Lower lobe of right lung (tissue), 2 donors: Measurements from ENCODE around the gene CLCN7. TPM values are rescaled to one million over a fixed set of nuclear protein-coding genes. Genes with fewer than 3 reads are reported as not detected.

Source experiments
- ATAC-seq, 2 donors: fragments of 200-7000 bp; cut with Tn5 transposase; one replicate each; pipeline ENCODE4 v1.9.1; 2020 to 2022; ENCODE audit warnings: mild to moderate bottlenecking in 2 of 2, moderate library complexity in 2 of 2
- DNase-seq: peaks from one replicate; pipeline ENCODE4 v3.0.0-alpha.2; 2020
- H3K27ac ChIP-seq: fragments of 200-600 bp; one replicate; pipeline ENCODE4 v1.8.0; 2022
- H3K27me3 ChIP-seq: fragments of 200-600 bp; one replicate; pipeline ENCODE4 v1.8.0; 2022; ENCODE audit warnings: low read depth
- H3K36me3 ChIP-seq: fragments of 200-600 bp; one replicate; pipeline ENCODE4 v1.8.0; 2022; ENCODE audit warnings: mild to moderate bottlenecking
- H3K4me1 ChIP-seq: fragments of 200-600 bp; one replicate; pipeline ENCODE4 v1.8.0; 2022
- H3K4me3 ChIP-seq: fragments of 200-600 bp; one replicate; pipeline ENCODE4 v1.8.0; 2022; ENCODE audit warnings: mild to moderate bottlenecking
- H3K9me3 ChIP-seq: fragments of 200-600 bp; one replicate; pipeline ENCODE4 v1.8.0; 2022
- intact Hi-C: fragments of 100-400 bp; cut with DNase I; formaldehyde crosslinking; loops from one replicate; pipeline ENCODE4 v1.11.0; 2022
- total RNA-seq: library from RNA; stranded (reverse); fragmentation: NEBNext Ultra II Directional; extraction: Animal tissue kit (Norgen Biotek cat#: 25700); gene quantifications from one replicate; pipeline ENCODE4 v1.2.1, GENCODE V29; 2021
- TF ChIP-seq, protein P1 (sequence below): fragments of 200-600 bp; IDR thresholded peaks from one replicate; pipeline ENCODE4 v1.8.0; 2022; ENCODE audit warnings: antibody characterized with exemption, mild to moderate bottlenecking
- donor health status: DM: no; HTN: yes; CAD: no; lungs with severe emphysema.

CLCN7 gene
- total RNA-seq, 1 donor from 2014 or later, result 146 TPM

DNA sequence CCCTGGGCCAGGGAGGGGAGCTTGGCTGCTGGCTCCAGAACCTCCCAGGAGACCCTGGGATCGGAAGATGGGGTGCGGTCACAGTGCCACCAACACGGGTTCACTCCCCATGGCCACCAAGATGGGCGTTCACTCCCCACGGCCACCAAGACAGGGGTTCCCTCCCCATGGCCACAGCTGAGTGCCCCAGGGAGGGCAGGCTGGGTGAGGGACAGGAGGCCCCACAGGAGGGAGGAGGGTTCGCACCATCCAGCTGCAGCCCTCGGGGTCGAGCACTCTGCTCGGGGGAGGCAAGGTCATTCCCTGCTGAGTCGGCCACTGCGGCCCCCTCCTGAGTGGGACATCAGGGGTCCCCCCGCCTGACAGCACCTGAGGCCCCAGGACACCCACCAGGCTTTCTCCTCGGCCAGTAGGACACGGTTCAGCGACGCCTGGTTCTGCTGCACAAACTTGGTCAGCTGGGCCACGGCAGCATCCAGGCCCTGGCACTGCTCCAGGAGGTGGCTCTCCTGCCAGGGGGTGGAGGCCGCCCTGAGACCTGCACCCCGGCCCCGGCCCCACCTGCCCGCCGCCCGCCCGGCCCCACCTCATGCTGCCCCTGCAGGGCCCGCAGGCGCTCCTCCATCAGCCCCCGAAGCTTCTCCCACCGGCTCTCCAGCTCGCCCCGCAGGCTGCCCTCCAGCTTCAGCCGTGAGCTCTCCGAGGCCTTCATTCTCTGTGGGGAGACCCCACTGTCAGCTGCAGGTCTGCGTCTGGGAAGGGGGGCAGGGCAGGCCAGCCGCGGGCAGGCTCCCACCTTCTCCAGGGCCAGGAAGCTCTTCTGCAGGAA, 36.4 kb downstream of the CLCN7 start:
- DNase-seq, result no peak
- TF ChIP-seq, protein P1, sequence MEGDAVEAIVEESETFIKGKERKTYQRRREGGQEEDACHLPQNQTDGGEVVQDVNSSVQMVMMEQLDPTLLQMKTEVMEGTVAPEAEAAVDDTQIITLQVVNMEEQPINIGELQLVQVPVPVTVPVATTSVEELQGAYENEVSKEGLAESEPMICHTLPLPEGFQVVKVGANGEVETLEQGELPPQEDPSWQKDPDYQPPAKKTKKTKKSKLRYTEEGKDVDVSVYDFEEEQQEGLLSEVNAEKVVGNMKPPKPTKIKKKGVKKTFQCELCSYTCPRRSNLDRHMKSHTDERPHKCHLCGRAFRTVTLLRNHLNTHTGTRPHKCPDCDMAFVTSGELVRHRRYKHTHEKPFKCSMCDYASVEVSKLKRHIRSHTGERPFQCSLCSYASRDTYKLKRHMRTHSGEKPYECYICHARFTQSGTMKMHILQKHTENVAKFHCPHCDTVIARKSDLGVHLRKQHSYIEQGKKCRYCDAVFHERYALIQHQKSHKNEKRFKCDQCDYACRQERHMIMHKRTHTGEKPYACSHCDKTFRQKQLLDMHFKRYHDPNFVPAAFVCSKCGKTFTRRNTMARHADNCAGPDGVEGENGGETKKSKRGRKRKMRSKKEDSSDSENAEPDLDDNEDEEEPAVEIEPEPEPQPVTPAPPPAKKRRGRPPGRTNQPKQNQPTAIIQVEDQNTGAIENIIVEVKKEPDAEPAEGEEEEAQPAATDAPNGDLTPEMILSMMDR, result no peak
- Histone ChIP-seq H3K9me3 (no peaks in the 10 kb centered on the region), H3K27ac (no peak overlapping the region), H3K4me3 (no peak overlapping the region), H3K27me3 (peaks cover 8% of the 10 kb centered on the region), H3K4me1 (no peaks in the 10 kb centered on the region), H3K36me3 (no peaks in the 10 kb centered on the region)
- ATAC-seq, result no peak
- intact Hi-C loops, result no loop called here

DNA sequence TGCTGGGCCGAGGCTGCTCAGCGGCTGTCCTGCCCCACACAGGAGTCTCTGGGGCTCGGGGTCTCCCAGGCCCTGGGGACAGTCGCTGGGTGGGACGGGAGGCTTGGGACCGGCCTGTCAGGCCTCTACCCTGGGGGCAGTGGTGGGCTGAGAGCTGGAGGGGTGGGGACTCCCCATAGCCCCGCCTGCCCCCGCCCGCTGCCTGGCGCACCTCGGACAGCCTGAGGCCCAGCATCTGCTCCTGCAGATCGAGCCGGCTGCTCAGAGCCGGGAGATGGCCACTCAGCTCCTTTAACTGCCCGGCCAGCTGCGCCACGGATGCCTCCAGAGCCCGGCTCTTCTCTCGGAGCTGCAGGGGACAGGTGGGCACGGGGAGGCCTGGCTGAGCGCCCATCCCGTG, 37.2 kb downstream of the CLCN7 start:
- intact Hi-C loops, result no loop called here
- Histone ChIP-seq H3K36me3 (no peaks in the 10 kb centered on the region), H3K9me3 (no peaks in the 10 kb centered on the region), H3K27ac (no peak overlapping the region), H3K4me3 (no peak overlapping the region), H3K27me3 (peaks cover 9% of the 10 kb centered on the region), H3K4me1 (no peaks in the 10 kb centered on the region)
- ATAC-seq (no peak), DNase-seq (no peak)
- TF ChIP-seq, protein P1, result no peak

GRCh38 chr16:1436731-1437355, 38.0 kb downstream of the CLCN7 start:
- no peak for DNase-seq
- intact Hi-C loops, result no loop called here

DNA sequence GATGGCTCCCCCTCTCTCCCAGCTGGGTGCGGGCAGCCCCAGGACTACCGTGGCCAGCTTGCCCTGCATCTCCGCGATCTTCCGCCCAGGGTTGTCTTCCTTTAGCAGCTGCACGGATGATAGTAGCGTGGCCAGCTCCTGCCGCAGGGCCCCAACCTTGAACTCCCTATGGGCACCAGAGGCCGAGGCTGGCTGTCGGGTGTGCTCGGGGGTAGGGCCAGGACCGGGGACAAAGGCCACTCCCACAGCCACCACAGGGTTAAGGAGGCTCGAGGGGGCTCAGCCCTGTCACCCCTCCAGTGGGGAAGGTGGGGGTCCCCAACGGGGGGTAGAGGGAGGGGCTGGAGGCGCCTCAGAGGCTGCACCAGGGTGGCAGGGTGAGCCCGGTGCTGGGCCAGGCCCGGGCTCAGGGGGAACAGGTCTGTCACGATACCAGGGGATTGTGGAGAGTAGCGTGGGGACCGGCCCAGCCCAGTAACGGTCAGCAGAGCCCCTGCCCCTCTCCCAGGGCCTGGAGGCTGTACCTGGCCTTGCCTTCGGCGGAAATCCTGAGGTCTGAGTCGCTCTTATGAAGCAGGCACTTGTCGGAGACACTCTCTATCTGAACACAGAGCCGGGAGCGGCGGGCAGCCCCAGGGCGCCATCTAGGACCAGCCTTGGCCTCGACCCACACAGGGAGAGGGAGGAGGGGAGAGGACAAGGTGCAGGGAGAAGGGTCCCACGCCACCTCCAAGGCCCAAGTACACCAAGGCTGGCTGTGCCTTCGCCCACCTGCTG, 38.7 kb downstream of the CLCN7 start:
- Histone ChIP-seq H3K27me3 (peaks cover 9% of the 10 kb centered on the region), H3K4me3 (no peak overlapping the region), H3K27ac (no peak overlapping the region), H3K9me3 (no peaks in the 10 kb centered on the region), H3K36me3 (no peaks in the 10 kb centered on the region), H3K4me1 (no peaks in the 10 kb centered on the region)
- ATAC-seq (no peak), DNase-seq (no peak)
- intact Hi-C loops, result no loop called here
- TF ChIP-seq, protein P1, result no peak

More at GRCh38 chr16:1436731-1437355, 38.0 kb downstream of the CLCN7 start:
- ATAC-seq, result no peak
- TF ChIP-seq, protein P1, result no peak
- Histone ChIP-seq H3K9me3 (no peaks in the 10 kb centered on the region), H3K27me3 (peaks cover 9% of the 10 kb centered on the region), H3K36me3 (no peaks in the 10 kb centered on the region), H3K4me3 (no peak overlapping the region), H3K4me1 (no peaks in the 10 kb centered on the region), H3K27ac (no peak overlapping the region)
